Caco-2 (cell line): ENCODE measurements around the gene CAPZA1. TPM values are rescaled to one million over a fixed set of nuclear protein-coding genes. Genes with fewer than 3 reads are reported as not detected.

Experiments
- BruUV-seq: library from RNA; stranded (reverse); fragments of 400-500 nt; replicated peaks from 2 replicates; lab custom pipeline; 2021; lab: Mats Ljungman, UMichigan
- CTCF ChIA-PET: fragments of 300-600 bp; sonication (Branson Sonifier 250); formaldehyde crosslinking; loops from one replicate; lab custom pipeline; 2022; ENCODE audit warnings: antibody characterized with exemption; lab: Charles Lee
- POLR2A ChIA-PET: fragments of 300-600 bp; sonication (Branson Sonifier 250); formaldehyde crosslinking; loops from one replicate; lab custom pipeline; 2022; ENCODE audit warnings: antibody characterized with exemption; lab: Charles Lee
- DNase-seq, 2 experiments: peaks; one replicate each; pipeline versions ENCODE4 v3.0.0 to v3.0.0-alpha.2; 2020 to 2022
- H3K27me3 ChIP-seq: replicated peaks from 2 replicates; pipeline ENCODE4 v1.6.0; 2011; ENCODE audit warnings: low read length; ENCODE audit not compliant: control insufficient read depth, insufficient read depth
- H3K36me3 ChIP-seq: 2 replicates; pipeline ENCODE4 v1.5.1; 2011; ENCODE audit warnings: low read length; ENCODE audit not compliant: control insufficient read depth, insufficient read depth
- H3K4me1 ChIP-seq: fragments of 250-450 bp; sonication (Bioruptor Pico); 2 replicates; pipeline ENCODE4 v1.5.1; 2020; ENCODE audit warnings: mild to moderate bottlenecking
- H3K4me3 ChIP-seq: 2 replicates; pipeline ENCODE4 v1.5.1; 2011; ENCODE audit warnings: low read depth, mild to moderate bottlenecking, control low read depth, low read length
- H3K9me3 ChIP-seq: fragments of 250-450 bp; sonication (Bioruptor Pico); 2 replicates; pipeline ENCODE4 v1.5.1; 2020; ENCODE audit warnings: mild to moderate bottlenecking, moderate library complexity
- H3K27ac Mint-ChIP-seq: one replicate; pipeline ENCODE4 v1.8.0; 2022; ENCODE audit warnings: mixed read lengths; ENCODE audit not compliant: unreplicated experiment
- H3K27me3 Mint-ChIP-seq: one replicate; pipeline ENCODE4 v1.8.0; 2022; ENCODE audit warnings: mixed read lengths; ENCODE audit not compliant: insufficient read depth, unreplicated experiment
- H3K36me3 Mint-ChIP-seq: one replicate; pipeline ENCODE4 v1.8.0; 2022; ENCODE audit warnings: mild to moderate bottlenecking, mixed read lengths; ENCODE audit not compliant: insufficient read depth, unreplicated experiment
- H3K4me1 Mint-ChIP-seq: one replicate; pipeline ENCODE4 v1.8.0; 2022; ENCODE audit warnings: low read depth, mixed read lengths; ENCODE audit not compliant: unreplicated experiment
- H3K4me3 Mint-ChIP-seq: one replicate; pipeline ENCODE4 v1.8.0; 2022; ENCODE audit warnings: mild to moderate bottlenecking, moderate library complexity, mixed read lengths; ENCODE audit not compliant: unreplicated experiment
- H3K9me3 Mint-ChIP-seq: one replicate; pipeline ENCODE4 v1.8.0; 2022; ENCODE audit warnings: mixed read lengths; ENCODE audit not compliant: unreplicated experiment
- CTCF ChIP-seq, 2 experiments: fragments of 200-600 bp in 1 of 2; IDR thresholded peaks; 1 replicate in 1 of 2; 2 replicates in 1 of 2; pipeline versions ENCODE4 v1.5.1 to v1.8.0; 2011 to 2022; ENCODE audit warnings: antibody characterized with exemption in 1 of 2, control low read depth in 1 of 2, inconsistent platforms in 1 of 2, low read depth in 1 of 2, low read length in 1 of 2, mild to moderate bottlenecking in 1 of 2, moderate library complexity in 1 of 2; ENCODE audit not compliant: insufficient read depth in 1 of 2, severe bottlenecking in 1 of 2, unreplicated experiment in 1 of 2
- intact Hi-C: fragments of 100-400 bp; cut with micrococcal nuclease; formaldehyde crosslinking; loops from one replicate; pipeline ENCODE4 v1.10.0; 2022; ENCODE audit not compliant: unreplicated experiment
- total RNA-seq: library from RNA; stranded (reverse); gene quantifications from 2 replicates; pipeline ENCODE4 v1.2.3, GENCODE V29; 2022

The CAPZA1 gene
- total RNA-seq, 1 experiment from 2014 or later: 82.4 TPM

- Mint-ChIP-seq H3K27ac (no peak overlapping the region), H3K36me3 (peaks cover 10% of the 10 kb centered on the region), H3K9me3 (no peaks in the 10 kb centered on the region), H3K4me1 (peaks cover 36% of the 10 kb centered on the region), H3K27me3 (no peaks in the 10 kb centered on the region), H3K4me3 (no peak overlapping the region)
- Histone ChIP-seq H3K27me3 (no peaks in the 10 kb centered on the region), H3K4me3 (no peak overlapping the region), H3K4me1 (peaks cover 34% of the 10 kb centered on the region), H3K9me3 (no peaks in the 10 kb centered on the region), H3K36me3 (no peaks in the 10 kb centered on the region)
- POLR2A ChIA-PET: interaction anchor here (0.6 to 0.7 kb wide), 3 partner anchors 17 to 141 kb away, joined by 4 to 7 read pairs (median 4); partner anchors contain the start of gene ST7L
- no peak for TF ChIP-seq CTCF (IDR thresholded peaks at IDR 0.05; ENCODE audit: insufficient read depth in 1 of 2, low read depth in 1 of 2, low read length in 1 of 2, severe bottlenecking in 1 of 2, unreplicated experiment in 1 of 2)
- no TSS peak for BruUV-seq
- CTCF ChIA-PET: no interaction called here
- intact Hi-C loops: no loop called here
- DNase-seq: no peak
Observed at GRCh38 chr1:112636056-112636455, 16.4 kb downstream of the CAPZA1 start.

GRCh38 chr1:112636597-112637253 lies 17.1 kb downstream of the CAPZA1 start:
- no peaks in the 10 kb centered on the region for H3K9me3 Mint-ChIP-seq
- Histone ChIP-seq H3K27me3 (no peaks in the 10 kb centered on the region), H3K36me3 (no peaks in the 10 kb centered on the region), H3K4me1 (peaks cover 34% of the 10 kb centered on the region), H3K9me3 (no peaks in the 10 kb centered on the region), H3K4me3 (no peak overlapping the region)
- no peak for TF ChIP-seq CTCF (IDR thresholded peaks at IDR 0.05; ENCODE audit: insufficient read depth in 1 of 2, low read depth in 1 of 2, low read length in 1 of 2, severe bottlenecking in 1 of 2, unreplicated experiment in 1 of 2)
- no TSS peak for BruUV-seq
- CTCF ChIA-PET: no interaction called here
- H3K27me3 Mint-ChIP-seq: no peaks in the 10 kb centered on the region
- H3K27ac Mint-ChIP-seq: no peak overlapping the region
- no peak for DNase-seq
- H3K36me3 Mint-ChIP-seq: peaks cover 10% of the 10 kb centered on the region
- intact Hi-C loops: no loop called here
- peaks cover 36% of the 10 kb centered on the region for H3K4me1 Mint-ChIP-seq
- H3K4me3 Mint-ChIP-seq: no peak overlapping the region
- POLR2A ChIA-PET: no interaction called here

GRCh38 chr1:112637254-112638109 lies 17.9 kb downstream of the CAPZA1 start:
- Histone ChIP-seq H3K9me3 (no peaks in the 10 kb centered on the region), H3K4me1 (peaks cover 34% of the 10 kb centered on the region), H3K4me3 (no peak overlapping the region), H3K27me3 (no peaks in the 10 kb centered on the region), H3K36me3 (no peaks in the 10 kb centered on the region)
- TF ChIP-seq CTCF (IDR thresholded peaks at IDR 0.05; ENCODE audit: insufficient read depth in 1 of 2, low read depth in 1 of 2, low read length in 1 of 2, severe bottlenecking in 1 of 2, unreplicated experiment in 1 of 2): no peak
- H3K27me3 Mint-ChIP-seq: no peaks in the 10 kb centered on the region
- CTCF ChIA-PET: no interaction called here
- no peak for DNase-seq
- H3K9me3 Mint-ChIP-seq: no peaks in the 10 kb centered on the region
- no TSS peak for BruUV-seq
- peaks cover 30% of the 10 kb centered on the region for H3K4me1 Mint-ChIP-seq
- peaks cover 10% of the 10 kb centered on the region for H3K36me3 Mint-ChIP-seq
- no peak overlapping the region for H3K27ac Mint-ChIP-seq
- no peak overlapping the region for H3K4me3 Mint-ChIP-seq
- POLR2A ChIA-PET: no interaction called here
- intact Hi-C loops: no loop called here
